ENCODE measurements around the gene AKR7A2. TPM values are rescaled to one million over a fixed set of nuclear protein-coding genes. Genes with fewer than 3 reads are reported as not detected.

AKR7A2 gene
- total RNA-seq, 1 donor from 2014 or later = 67.8 TPM

DNA sequence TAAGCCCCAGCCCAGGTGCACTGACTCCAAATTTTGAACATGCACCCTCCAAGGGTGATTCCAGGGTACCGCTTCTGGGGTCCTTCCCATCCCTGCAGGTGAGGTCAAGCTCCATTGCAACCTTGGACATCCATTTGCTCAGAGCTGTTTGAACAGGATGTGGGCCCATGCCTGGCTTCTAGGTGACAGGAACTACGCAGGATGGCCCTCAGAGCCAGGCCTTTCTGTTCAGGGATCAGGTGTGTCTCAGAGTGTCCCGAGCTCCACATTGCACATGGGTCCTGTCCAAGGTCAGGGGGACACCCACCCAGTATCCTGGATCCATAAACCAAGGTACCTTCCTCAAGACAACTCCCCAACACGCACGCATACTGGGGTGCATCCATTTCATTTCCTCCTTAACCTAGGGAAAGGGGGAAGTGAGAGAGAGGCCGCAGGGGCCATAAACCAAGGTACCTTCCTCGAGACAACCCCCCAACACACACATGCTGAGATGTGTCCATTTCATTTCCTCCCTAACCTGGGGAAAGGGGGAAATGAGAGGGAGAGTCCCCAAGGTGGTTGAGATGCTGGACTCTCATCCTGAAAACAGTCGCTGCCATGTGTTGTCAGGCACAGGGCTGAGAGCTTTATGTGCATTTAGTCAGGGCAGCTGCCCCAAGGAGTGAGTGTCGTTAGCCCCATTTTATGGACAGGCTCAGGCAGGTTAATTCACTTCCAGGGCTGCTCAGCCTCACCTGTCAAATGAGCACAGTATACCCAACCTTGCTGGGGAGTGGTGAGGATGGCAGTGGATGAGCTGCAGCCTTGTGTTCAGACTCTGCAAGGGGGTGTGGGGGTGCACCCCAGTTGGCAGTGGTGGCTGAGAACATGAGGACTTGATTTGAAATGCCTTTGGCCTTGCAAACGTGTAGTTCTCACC lies 2.3 kb upstream of the AKR7A2 start:
- H3K27ac Mint-ChIP-seq (ENCODE audit: unreplicated experiment) = no peak overlapping the region
- H3K4me1 Mint-ChIP-seq (ENCODE audit: unreplicated experiment) = peaks cover 46% of the 10 kb centered on the region
- no peaks in the 10 kb centered on the region for H3K9me3 Mint-ChIP-seq (ENCODE audit: unreplicated experiment)
- H3K36me3 Mint-ChIP-seq (ENCODE audit: unreplicated experiment) = peaks cover 16% of the 10 kb centered on the region
- H3K27me3 Mint-ChIP-seq (ENCODE audit: unreplicated experiment) = no peaks in the 10 kb centered on the region
- H3K4me3 Mint-ChIP-seq (ENCODE audit: unreplicated experiment) = peak overlapping the region; percentile 10
- TF ChIP-seq, protein P1, sequence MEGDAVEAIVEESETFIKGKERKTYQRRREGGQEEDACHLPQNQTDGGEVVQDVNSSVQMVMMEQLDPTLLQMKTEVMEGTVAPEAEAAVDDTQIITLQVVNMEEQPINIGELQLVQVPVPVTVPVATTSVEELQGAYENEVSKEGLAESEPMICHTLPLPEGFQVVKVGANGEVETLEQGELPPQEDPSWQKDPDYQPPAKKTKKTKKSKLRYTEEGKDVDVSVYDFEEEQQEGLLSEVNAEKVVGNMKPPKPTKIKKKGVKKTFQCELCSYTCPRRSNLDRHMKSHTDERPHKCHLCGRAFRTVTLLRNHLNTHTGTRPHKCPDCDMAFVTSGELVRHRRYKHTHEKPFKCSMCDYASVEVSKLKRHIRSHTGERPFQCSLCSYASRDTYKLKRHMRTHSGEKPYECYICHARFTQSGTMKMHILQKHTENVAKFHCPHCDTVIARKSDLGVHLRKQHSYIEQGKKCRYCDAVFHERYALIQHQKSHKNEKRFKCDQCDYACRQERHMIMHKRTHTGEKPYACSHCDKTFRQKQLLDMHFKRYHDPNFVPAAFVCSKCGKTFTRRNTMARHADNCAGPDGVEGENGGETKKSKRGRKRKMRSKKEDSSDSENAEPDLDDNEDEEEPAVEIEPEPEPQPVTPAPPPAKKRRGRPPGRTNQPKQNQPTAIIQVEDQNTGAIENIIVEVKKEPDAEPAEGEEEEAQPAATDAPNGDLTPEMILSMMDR (IDR thresholded peaks at IDR 0.05) = no peak
- no peak for DNase-seq (ENCODE audit: extremely low spot score, unreplicated experiment)

DNA sequence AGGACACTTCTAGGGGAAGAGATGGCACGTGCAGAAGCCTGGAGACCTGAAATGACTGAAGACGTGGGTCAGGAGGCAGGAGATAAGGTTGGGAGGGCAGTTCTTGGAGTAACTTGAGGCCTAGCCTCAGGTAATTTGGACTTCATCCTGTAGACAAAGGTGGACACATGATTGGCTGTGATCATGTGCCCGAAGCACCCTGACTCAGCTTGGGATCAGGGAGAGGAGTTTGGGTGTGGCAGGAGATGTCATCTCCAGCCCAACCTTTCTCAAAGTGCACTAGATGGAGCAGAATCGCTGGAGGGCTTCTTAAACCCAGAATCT lies 1.7 kb upstream of the AKR7A2 start:
- peak overlapping the region; percentile 81 for H3K4me3 Mint-ChIP-seq (ENCODE audit: unreplicated experiment)
- H3K9me3 Mint-ChIP-seq (ENCODE audit: unreplicated experiment) = no peaks in the 10 kb centered on the region

DNA sequence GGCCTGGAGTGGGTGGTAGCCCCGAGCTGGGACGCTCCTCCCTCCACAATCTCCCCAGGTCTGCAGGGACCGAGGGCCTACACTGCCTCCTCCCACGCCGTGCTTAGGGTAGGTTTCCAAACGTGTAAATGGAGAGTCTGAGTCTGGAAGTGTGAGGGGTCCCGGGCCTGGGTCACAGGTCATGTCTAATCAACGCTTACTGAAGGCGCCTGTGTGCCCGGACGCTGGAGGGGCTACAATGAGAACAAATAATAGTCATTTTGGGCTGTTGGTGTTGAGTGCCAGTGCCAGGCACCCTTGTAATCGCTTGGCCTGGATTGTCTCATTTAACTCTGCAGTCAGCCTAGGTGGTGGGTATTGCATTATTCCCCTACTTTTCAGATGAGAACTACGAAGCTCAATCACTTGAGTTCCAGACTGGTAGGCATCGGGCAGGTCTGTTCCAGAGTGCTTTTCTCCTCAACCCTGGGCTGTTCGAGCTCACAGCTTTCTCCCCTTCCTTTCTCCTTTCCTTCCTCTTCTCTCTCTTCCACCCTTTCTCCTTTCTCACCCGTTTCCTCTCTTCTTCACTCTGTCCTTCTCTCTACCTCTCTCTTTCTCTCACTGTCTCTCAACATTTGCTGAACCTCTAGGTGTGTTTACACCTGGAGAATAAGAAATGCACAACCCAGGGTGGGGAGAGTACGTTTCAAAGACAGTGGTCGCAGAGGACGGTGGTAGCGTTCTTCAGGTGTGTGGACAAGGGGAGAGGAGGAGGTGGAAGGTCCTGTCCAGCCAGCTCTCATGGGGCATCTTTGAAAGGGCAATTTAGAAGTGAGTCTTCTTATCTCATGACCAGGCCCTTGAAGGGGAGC lies 1.1 kb upstream of the AKR7A2 start:
- TF ChIP-seq, protein P1 (IDR thresholded peaks at IDR 0.05) = no peak
- no peak for DNase-seq (ENCODE audit: extremely low spot score, unreplicated experiment)
- Mint-ChIP-seq H3K27me3 (ENCODE audit: unreplicated experiment) (no peaks in the 10 kb centered on the region), H3K9me3 (ENCODE audit: unreplicated experiment) (no peaks in the 10 kb centered on the region), H3K27ac (ENCODE audit: unreplicated experiment) (peak overlapping the region; percentile 71), H3K4me3 (ENCODE audit: unreplicated experiment) (peak overlapping the region; percentile 81), H3K36me3 (ENCODE audit: unreplicated experiment) (peaks cover 12% of the 10 kb centered on the region), H3K4me1 (ENCODE audit: unreplicated experiment) (peaks cover 52% of the 10 kb centered on the region)

More for the DNA sequence above, 1.7 kb upstream of the AKR7A2 start:
- H3K36me3 Mint-ChIP-seq (ENCODE audit: unreplicated experiment) = peaks cover 13% of the 10 kb centered on the region
- no peak for DNase-seq (ENCODE audit: extremely low spot score, unreplicated experiment)
- H3K27me3 Mint-ChIP-seq (ENCODE audit: unreplicated experiment) = no peaks in the 10 kb centered on the region
- TF ChIP-seq, protein P1 (IDR thresholded peaks at IDR 0.05) = no peak
- H3K27ac Mint-ChIP-seq (ENCODE audit: unreplicated experiment) = peak overlapping the region; percentile 71
- H3K4me1 Mint-ChIP-seq (ENCODE audit: unreplicated experiment) = peaks cover 52% of the 10 kb centered on the region

DNA sequence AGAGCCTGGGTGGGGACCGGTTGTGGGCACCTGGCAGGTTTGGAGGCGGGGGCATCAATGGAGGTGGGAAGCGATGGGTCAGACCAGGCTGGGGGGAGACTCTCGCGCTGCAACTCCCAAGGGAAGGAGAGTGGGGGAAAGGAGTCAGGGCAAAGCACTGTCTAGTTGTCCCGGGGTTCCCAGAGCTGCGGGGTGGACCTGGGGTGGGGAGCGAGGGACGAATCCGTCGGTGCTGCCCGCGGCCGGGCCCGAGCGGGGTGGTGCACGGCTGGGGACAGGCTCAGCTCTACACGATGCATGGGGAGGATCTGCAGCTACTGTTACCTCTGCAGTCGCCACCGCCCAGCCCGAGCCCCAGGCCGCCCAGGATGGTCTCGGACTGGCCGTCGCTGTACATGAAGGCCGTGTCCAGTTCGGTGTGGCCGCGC lies 427 bp downstream of the AKR7A2 start:
- H3K27ac Mint-ChIP-seq (ENCODE audit: unreplicated experiment) = peak overlapping the region; percentile 68
- H3K27me3 Mint-ChIP-seq (ENCODE audit: unreplicated experiment) = no peaks in the 10 kb centered on the region
- TF ChIP-seq, protein P1 (IDR thresholded peaks at IDR 0.05) = no peak
- DNase-seq (ENCODE audit: extremely low spot score, unreplicated experiment) = no peak
- H3K4me1 Mint-ChIP-seq (ENCODE audit: unreplicated experiment) = peaks cover 52% of the 10 kb centered on the region
- no peaks in the 10 kb centered on the region for H3K9me3 Mint-ChIP-seq (ENCODE audit: unreplicated experiment)
- H3K4me3 Mint-ChIP-seq (ENCODE audit: unreplicated experiment) = peak overlapping the region; percentile 88
- H3K36me3 Mint-ChIP-seq (ENCODE audit: unreplicated experiment) = peaks cover 19% of the 10 kb centered on the region
